HG02642 (cell line): Measurements from ENCODE around the gene PIP4K2A.

Experiments
- ATAC-seq: cut with Tn5 transposase; IDR thresholded peaks from one replicate; pipeline ENCODE4 v1.9.1; 2021; ENCODE audit warnings: mild to moderate bottlenecking; ENCODE audit not compliant: unreplicated experiment, poor library complexity

Gene PIP4K2A

GRCh38 chr10:22646388-22646853, 68.0 kb downstream of the PIP4K2A start:
- ATAC-seq, result peak; percentile 43

GRCh38 chr10:22644222-22644621, 70.2 kb downstream of the PIP4K2A start:
- no peak for ATAC-seq

GRCh38 chr10:22643775-22644174, 70.6 kb downstream of the PIP4K2A start:
- ATAC-seq, result no peak

GRCh38 chr10:22643116-22643515, 71.3 kb downstream of the PIP4K2A start:
- ATAC-seq, result no peak

DNA sequence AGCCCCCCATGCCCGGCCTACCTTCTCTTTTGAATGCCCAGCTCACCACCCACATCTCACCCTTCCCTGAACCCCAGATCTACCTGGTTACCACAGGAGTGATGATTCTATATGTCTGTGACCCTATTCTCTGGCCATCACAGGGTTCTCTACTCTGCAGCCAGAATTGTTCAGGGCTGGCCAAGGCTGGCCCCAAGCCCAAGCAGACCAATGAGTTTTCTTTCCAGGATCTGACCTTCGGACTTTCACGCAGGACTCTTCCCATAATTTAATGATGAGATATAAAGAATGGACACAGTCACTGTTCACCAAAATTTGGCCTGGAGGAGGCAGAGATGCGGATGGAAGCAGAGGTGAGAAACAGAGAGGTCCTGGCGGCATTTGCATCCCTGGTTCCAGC, 72.6 kb downstream of the PIP4K2A start:
- no peak for ATAC-seq

GRCh38 chr10:22640359-22640758, 74.0 kb downstream of the PIP4K2A start:
- no peak for ATAC-seq

DNA sequence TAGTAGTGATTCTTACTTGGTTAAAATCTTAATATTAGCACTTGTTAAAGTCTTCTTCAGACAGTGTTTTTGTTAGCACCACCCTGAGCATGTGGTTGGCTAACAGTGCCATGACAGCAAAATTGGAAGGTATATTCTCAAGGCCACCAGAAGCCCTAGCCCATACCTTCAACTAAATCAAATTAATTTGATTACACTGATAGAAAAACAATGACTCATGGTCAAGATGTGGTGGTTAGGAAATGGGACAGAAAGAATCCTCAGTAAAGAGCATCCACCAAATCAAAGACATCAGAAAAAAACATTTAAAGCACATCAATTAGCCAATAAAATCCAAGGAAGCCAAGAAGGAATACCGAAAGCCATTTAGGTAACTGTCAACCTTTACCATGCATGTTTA, 75.5 kb downstream of the PIP4K2A start:
- no peak for ATAC-seq

DNA sequence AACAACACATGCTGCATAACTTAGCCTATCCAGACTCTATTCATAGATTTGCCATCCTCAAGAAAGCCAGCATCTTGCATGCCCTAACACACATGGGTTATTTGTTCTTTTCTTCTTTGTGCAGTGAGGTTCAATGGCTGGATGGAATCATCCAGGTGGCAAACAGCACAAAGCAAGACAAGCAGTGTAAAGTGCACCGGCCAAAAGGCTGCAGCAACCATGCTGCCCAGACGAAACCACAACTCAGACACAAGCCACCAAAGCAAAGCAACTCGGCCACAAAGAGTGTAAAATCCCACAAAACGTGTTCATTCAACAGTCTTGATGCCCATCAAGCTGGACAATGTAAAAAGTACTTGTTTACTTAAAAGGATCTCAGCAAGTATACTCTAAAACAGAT, 76.9 kb downstream of the PIP4K2A start:
- no peak for ATAC-seq

DNA sequence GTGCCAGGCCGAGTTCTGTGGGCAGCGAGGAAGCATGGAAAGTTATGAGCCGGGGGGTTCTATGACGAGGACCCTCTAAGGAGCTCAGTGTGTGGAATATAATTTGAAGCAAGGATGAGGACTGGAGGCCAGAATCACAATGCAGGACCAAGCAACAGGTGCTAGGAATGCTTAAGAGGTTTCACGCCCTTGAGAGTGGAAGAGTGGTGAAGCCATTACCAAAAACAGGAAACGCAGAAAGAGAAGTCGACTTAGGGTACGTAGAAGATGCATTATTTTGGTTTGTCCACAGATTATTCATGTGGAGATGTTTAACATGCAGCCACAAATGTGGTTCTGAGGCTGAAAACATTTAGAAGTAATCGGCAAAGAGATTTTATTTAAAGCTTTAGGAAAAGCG, 78.7 kb downstream of the PIP4K2A start:
- ATAC-seq, result no peak

DNA sequence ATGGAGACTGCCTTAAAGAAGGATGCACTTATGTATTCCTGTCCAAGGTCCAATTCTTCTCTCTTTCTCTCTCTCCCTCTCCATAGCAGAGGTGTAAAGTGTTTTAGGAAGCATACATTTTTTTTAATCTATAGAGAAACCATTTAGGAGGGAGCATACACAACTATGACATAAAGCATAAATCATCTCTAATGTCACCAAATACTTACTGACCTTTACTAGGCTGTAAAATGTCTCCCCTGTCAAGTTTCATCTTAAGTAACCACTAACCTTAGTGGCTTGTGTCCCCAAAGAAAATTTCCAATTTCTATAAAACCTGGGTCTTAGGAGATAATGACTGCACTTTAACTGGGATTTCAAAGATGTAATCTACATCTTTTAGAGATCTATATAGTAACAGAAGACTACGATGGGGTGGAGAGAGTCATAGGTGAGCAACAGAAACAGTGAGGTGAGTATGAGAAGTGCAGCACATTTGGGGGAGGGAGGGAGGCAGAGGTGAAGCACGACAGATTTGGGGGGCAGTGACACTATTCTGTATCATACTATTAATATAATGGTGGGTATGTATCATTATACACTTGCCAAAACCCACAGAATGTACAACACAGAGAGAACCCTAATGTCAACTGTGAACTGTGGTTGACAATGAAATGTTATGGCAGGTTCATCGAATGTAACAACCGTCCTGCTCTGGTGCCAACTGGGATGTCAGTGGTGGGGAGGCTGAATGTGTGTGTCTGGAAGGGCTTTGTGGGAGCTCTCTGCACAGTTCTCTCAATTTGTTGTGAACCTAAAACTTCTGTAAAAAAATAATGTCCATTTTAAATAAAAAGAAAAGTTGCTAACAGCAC, 79.5 kb downstream of the PIP4K2A start:
- no peak for ATAC-seq

GRCh38 chr10:22634093-22634492, 80.3 kb downstream of the PIP4K2A start:
- ATAC-seq, result no peak

- ATAC-seq, result no peak
These were observed 80.8 kb downstream of the PIP4K2A start for GRCh38 chr10:22633528-22633927.

- ATAC-seq, result no peak
These were observed 81.3 kb downstream of the PIP4K2A start for GRCh38 chr10:22633106-22633505.

DNA sequence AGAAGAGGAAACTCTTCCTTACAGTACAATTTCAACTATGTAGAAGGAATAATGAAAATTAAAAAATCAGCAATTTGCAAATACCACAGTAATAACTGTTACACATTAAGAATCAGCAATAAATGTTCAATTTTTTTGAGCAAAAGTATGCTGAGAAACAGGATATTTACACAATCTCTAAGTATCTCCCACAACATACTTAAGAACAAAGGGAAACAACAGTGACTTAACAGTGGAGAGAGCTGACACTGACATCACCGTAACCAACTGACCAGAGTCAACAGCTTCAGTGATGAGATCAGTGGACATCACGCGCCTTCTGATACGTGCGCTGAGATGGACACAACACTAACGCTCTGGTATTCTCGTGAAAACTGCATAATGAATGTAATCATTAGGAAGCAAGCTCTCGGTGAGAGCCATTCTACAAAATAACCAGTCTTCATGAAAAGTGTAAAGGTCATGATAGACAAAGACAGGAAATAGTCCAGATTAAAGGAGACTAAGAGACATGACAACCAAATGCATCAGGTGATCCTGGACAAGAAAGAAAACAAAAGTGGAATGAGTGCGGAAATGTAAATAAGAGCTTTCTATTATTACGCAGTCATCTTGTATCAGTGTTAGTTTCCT, 82.6 kb downstream of the PIP4K2A start:
- ATAC-seq, result no peak

- no peak for ATAC-seq
These were observed 83.2 kb downstream of the PIP4K2A start for GRCh38 chr10:22631185-22631584.

GRCh38 chr10:22630234-22631174, 83.9 kb downstream of the PIP4K2A start:
- peak; percentile 90 for ATAC-seq

DNA sequence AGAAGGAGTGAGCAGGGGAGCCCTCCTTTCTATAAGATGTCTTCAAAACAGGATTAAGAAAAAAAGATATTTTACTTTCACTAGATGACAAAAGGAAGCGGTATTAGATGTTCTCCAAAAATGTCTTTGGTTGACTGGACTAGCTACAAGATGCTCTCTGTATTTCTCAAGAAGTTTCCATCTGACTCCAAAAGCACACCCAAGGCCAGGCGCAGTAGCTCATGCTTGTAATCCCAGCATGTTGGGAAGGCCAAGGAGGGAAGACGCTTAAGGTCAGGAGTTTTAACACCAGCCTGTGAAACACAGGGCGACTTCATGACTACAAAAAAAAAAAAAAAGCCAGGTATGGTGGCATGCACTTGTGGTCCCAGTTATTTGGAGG, 84.5 kb downstream of the PIP4K2A start:
- peak; percentile 41 for ATAC-seq

DNA sequence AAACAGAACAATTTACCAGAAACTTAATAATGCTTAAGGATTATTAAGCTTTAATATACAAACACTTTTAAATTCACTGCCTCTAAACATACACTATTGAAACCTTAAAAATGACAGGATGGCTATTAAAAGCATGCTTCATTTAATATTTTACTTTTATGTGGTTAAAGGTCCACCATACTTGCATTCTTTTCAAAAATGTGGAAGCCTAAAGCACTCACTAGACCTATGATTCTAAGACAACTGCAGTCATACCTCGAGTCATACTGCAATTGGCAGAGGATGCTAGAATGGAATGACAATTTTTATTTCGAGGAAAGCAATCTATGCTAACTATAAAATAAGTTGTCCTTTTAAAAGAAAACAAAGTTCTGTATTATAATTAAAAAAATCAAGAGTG, 85.3 kb downstream of the PIP4K2A start:
- ATAC-seq, result no peak

GRCh38 chr10:22628309-22628708, 86.1 kb downstream of the PIP4K2A start:
- ATAC-seq, result no peak

DNA sequence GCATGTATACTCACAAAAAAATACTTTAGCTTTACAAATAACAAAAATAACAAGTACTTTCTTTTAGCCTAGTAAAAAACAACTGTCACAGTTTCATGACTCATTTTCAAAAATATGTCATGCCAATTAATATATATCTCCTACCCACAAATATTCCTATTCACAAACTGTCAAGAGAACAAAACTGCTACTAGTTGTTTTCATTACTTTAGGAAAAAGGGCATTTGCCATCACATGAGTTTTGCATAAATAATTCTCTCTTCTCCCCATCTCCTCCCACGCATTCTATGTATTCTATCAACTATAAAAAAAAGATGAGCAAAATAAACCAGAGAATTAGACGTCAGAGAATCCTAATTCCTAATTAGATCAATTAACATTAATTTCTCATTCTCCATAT, 87.6 kb downstream of the PIP4K2A start:
- no peak for ATAC-seq
